Erythroblast (primary cell): Measurements from ENCODE around the gene GPR32.

ENCODE experiments used
- GATA1 ChIP-seq: IDR thresholded peaks from 2 replicates; pipeline ENCODE4 v1.6.1; 2011; ENCODE audit warnings: low read depth, mild to moderate bottlenecking, control low read depth, low read length, moderate library complexity
- POLR2A ChIP-seq: IDR thresholded peaks from 2 replicates; pipeline ENCODE4 v1.6.1; 2011; ENCODE audit warnings: mild to moderate bottlenecking, low read length

- TF ChIP-seq POLR2A (no peak), GATA1 (no peak)
Measured at GRCh38 chr19:50817941-50818858, 47.9 kb downstream of the GPR32 start.
